Neuronal stem cell (in vitro differentiated cells): ENCODE data around the gene PKD1. TPM values are rescaled to one million over a fixed set of nuclear protein-coding genes. Genes with fewer than 3 reads are reported as not detected.
"Not testable (repeated sequence)": the region's sequence is repeated elsewhere in the genome, so short reads cannot be mapped to it uniquely, and the experiment has no call there.

Experiments used
- DNase-seq: peaks from one replicate; pipeline ENCODE4 v3.0.0-alpha.2; 2013; ENCODE audit warnings: low spot score
- H2AFZ ChIP-seq: one replicate; pipeline ENCODE4 v1.6.1; 2013; ENCODE audit warnings: mild to moderate bottlenecking, low read length, inconsistent platforms
- H2AK5ac ChIP-seq: 2 replicates; pipeline ENCODE4 v1.6.1; 2013; ENCODE audit warnings: low read depth, mild to moderate bottlenecking, inconsistent platforms, low read length, moderate library complexity, mixed read lengths
- H2BK120ac ChIP-seq: 2 replicates; pipeline ENCODE4 v1.6.1; 2013; ENCODE audit warnings: low read depth, mild to moderate bottlenecking, inconsistent platforms, low read length, moderate library complexity, mixed read lengths
- H2BK12ac ChIP-seq: one replicate; pipeline ENCODE4 v1.6.1; 2013; ENCODE audit warnings: low read length, inconsistent platforms
- H2BK15ac ChIP-seq: 2 replicates; pipeline ENCODE4 v1.6.1; 2013; ENCODE audit warnings: mild to moderate bottlenecking, low read length, inconsistent platforms, mixed read lengths
- H2BK5ac ChIP-seq: one replicate; pipeline ENCODE4 v1.6.1; 2013; ENCODE audit warnings: inconsistent platforms, mild to moderate bottlenecking, low read length, moderate library complexity
- H3K14ac ChIP-seq: one replicate; pipeline ENCODE4 v1.6.1; 2013; ENCODE audit warnings: low read length, inconsistent platforms
- H3K18ac ChIP-seq: 2 replicates; pipeline ENCODE4 v1.6.1; 2013; ENCODE audit warnings: low read length, inconsistent platforms
- H3K23ac ChIP-seq: 2 replicates; pipeline ENCODE4 v1.6.1; 2013; ENCODE audit warnings: low read depth, mild to moderate bottlenecking, mixed read lengths, low read length, inconsistent platforms; ENCODE audit not compliant: poor library complexity
- H3K27ac ChIP-seq: replicated peaks from 3 replicates; pipeline ENCODE4 v1.5.1; 2013; ENCODE audit warnings: low read length, inconsistent platforms
- H3K27me3 ChIP-seq, 3 experiments: 2 replicates each; pipeline ENCODE4 v1.6.1; 2013; ENCODE audit warnings: low read length in 3 of 3, mild to moderate bottlenecking in 2 of 3, inconsistent platforms in 1 of 3, low read depth in 1 of 3, mixed read lengths in 1 of 3, moderate library complexity in 1 of 3; ENCODE audit not compliant: control insufficient read depth in 3 of 3, insufficient read depth in 3 of 3
- H3K36me3 ChIP-seq, 2 donors: replicated peaks in 1 of 2; 2 replicates each; pipeline ENCODE4 v1.6.1; 2013; ENCODE audit warnings: low read length in 2 of 2; ENCODE audit not compliant: control insufficient read depth in 2 of 2, insufficient read depth in 2 of 2
- H3K4ac ChIP-seq: 2 replicates; pipeline ENCODE4 v1.6.1; 2013; ENCODE audit warnings: inconsistent platforms, mild to moderate bottlenecking, low read length, moderate library complexity
- H3K4me1 ChIP-seq, 2 donors: 1 replicate in 1 of 2; 2 replicates in 1 of 2; pipeline ENCODE4 v1.6.1; 2013; ENCODE audit warnings: low read length in 2 of 2, low read depth in 1 of 2; ENCODE audit not compliant: control insufficient read depth in 2 of 2, insufficient read depth in 1 of 2
- H3K4me2 ChIP-seq: one replicate; pipeline ENCODE4 v1.6.1; 2013; ENCODE audit warnings: mild to moderate bottlenecking, low read length, inconsistent platforms; ENCODE audit not compliant: insufficient read depth, poor library complexity, severe bottlenecking
- H3K4me3 ChIP-seq, 2 donors: 2 replicates each; pipeline ENCODE4 v1.5.1; 2013; ENCODE audit warnings: low read length in 2 of 2, mild to moderate bottlenecking in 2 of 2, inconsistent platforms in 1 of 2, moderate library complexity in 1 of 2
- H3K79me1 ChIP-seq: one replicate; pipeline ENCODE4 v1.6.1; 2013; ENCODE audit warnings: low read depth, mild to moderate bottlenecking, inconsistent platforms, low read length, moderate library complexity
- H3K9ac ChIP-seq: one replicate; pipeline ENCODE4 v1.6.1; 2013; ENCODE audit warnings: mild to moderate bottlenecking, low read depth, low read length, inconsistent platforms; ENCODE audit not compliant: poor library complexity
- H3K9me3 ChIP-seq, 2 donors: replicated peaks in 1 of 2; 2 replicates each; pipeline versions ENCODE3 to v1.6.1; 2013; ENCODE audit warnings: low read length in 2 of 2, mild to moderate bottlenecking in 2 of 2, inconsistent platforms in 1 of 2, low read depth in 1 of 2, mixed read lengths in 1 of 2, moderate library complexity in 1 of 2; ENCODE audit not compliant: control insufficient read depth in 2 of 2, insufficient read depth in 1 of 2
- H4K8ac ChIP-seq: one replicate; pipeline ENCODE4 v1.6.1; 2013; ENCODE audit warnings: low read depth, mild to moderate bottlenecking, inconsistent platforms, low read length, moderate library complexity
- H4K91ac ChIP-seq: one replicate; pipeline ENCODE4 v1.6.1; 2013; ENCODE audit warnings: low read length, low read depth, mild to moderate bottlenecking, inconsistent platforms; ENCODE audit not compliant: poor library complexity
- WGBS, 2 donors: extraction: QIAGEN DNeasy Blood & Tissue Kit; methylation state at CpG; one replicate each; pipeline ENCODE4 v1.1.7; 2013; ENCODE audit warnings: missing lambda C conversion rate in 2 of 2, mixed read lengths in 1 of 2; ENCODE audit not compliant: insufficient read length in 2 of 2, insufficient replicate concordance in 1 of 2; ENCODE audit errors: extremely low coverage in 2 of 2; 5-methylcytosine and 5-hydroxymethylcytosine counted together
- polyA plus RNA-seq, 2 experiments: library from polyadenylated mRNA; stranded (reverse); fragments of 200-250 nt; gene quantifications; one replicate each; pipeline ENCODE4 v1.2.3, GENCODE V29; 2013

PKD1 gene
- 27.8 TPM for polyA plus RNA-seq (2013, experiment 1 of 2)
- polyA plus RNA-seq (2013, experiment 2 of 2), result 26.3 TPM

DNA sequence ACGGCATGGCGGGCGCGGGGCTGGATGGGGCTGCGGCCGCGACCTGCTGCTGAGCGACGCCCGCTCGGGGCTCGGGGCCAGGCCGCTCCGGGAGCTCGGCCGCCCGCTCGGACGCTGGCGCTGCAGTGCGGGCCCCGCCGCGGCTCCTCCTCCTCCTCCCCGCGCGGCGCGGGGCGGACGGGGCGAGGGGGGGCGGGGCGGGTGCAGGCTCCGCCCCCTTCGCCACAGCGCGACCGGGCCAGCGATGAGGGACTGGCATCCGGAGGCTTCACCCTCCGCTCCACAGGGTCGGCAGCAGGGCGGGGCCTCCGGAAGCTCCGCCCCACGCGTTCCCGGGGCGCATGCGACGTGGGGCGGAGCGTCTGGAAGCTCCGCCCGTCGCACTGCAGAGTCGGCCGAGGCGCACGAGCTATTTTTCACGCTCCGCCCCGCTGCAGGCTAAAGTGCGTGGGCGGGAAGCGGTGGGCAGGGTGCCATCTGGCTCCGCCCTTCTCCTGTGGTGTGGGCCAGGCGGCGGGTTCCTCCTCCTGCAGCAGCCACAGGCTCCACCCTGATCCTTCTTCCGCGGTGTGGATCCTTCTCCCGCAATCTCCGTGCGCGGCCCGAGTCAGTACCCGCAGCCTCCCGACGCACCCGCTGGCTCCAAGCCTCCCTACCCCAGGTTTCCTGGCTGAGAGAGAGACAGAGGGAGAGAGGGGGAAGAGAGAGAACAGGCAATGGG is at the start of gene PKD1:
Gene PKD1, minus strand, starts transcription at position 129 of the 721 bp plus-strand sequence. CDS start 209 bp downstream, outside the sequence.
- H3K27me3 ChIP-seq, H4K91ac ChIP-seq, H2AK5ac ChIP-seq, H3K4me1 ChIP-seq, H2BK5ac ChIP-seq, H2BK120ac ChIP-seq, H3K79me1 ChIP-seq, H3K9me3 ChIP-seq, H3K23ac ChIP-seq, H3K4ac ChIP-seq, H3K36me3 ChIP-seq, H2BK12ac ChIP-seq, H4K8ac ChIP-seq: not testable (repeated sequence)
- Histone ChIP-seq H3K27ac (peak within 1 kb of the TSS; percentile 56), H3K4me2 (peak within 1 kb of the TSS; percentile 49), H3K18ac (peak within 1 kb of the TSS; percentile 71), H2BK15ac (peak within 1 kb of the TSS; percentile 67), H3K4me3 (peak within 1 kb of the TSS; percentile 56 to 82), H3K14ac (peak within 1 kb of the TSS; percentile 38), H3K9ac (peak within 1 kb of the TSS; percentile 81), H2AFZ (peak within 1 kb of the TSS; percentile 86)
- no CpG with 5 or more reads among the region's 81 CpGs for WGBS, 2 donors
- peak; percentile 93 for DNase-seq

DNA sequence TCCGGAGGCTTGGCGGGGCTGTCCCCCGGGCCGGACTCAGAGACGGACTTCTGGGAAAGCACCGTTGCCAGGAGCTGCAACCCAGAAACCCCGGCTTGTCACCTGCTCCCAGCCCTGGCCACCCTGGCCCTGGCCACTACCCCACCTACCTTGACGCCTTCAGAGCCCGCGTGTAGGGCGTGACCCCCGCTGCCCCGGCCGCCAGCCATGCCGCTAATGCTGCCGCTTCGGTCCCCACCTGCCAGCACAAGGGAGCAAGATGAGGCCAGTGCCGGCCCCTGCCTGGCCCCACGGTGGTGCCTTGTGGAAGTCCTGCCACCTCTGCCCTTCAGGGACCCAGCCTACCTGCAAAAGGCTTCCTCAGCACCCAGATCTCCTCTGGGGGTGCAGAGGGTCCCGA is 49.3 kb upstream of the PKD1 start:
- no peak overlapping the region for H3K14ac ChIP-seq

DNA sequence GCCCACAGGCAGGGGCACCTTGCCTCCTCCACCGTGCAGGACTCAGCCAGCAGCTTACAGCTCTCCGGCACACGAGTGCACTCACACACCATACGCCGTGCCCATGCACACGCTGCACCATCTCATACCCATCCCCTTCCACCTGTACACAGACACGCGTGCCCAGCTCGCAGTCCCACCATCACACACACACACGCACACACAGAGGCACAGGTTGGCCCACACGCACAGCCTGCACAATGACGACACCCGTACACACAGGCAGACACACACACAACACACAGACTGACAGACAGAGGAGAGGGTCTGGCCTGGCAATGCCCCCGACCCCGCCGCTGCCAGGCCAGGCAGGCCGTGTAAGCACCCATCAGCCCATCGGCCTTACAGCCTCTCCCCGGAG is 48.6 kb upstream of the PKD1 start:
- Histone ChIP-seq H3K9me3 (no peaks in the 10 kb centered on the region), H3K4me2 (no peak overlapping the region), H3K4me3 (peak overlapping the region in 1 of 2 donors; percentile 8), H4K8ac (no peak overlapping the region), H2BK15ac (no peak overlapping the region), H2BK120ac (no peak overlapping the region), H2BK12ac (no peak overlapping the region), H3K4me1 (peaks cover 0 to 3% of the 10 kb centered on the region in 2 donors), H3K27ac (no peak overlapping the region), H3K18ac (no peak overlapping the region), H3K14ac (no peak overlapping the region), H3K9ac (no peak overlapping the region), H3K36me3 (peaks cover 3 to 18% of the 10 kb centered on the region in 2 donors), H3K23ac (peak overlapping the region; percentile 22), H3K4ac (no peak overlapping the region), H4K91ac (peak overlapping the region; percentile 72), H2AK5ac (no peak overlapping the region), H2BK5ac (peak overlapping the region; percentile 53), H3K79me1 (peaks cover 2% of the 10 kb centered on the region), H3K27me3 (no peaks in the 10 kb centered on the region), H2AFZ (no peak overlapping the region)
- DNase-seq, result no peak
- no CpG with 5 or more reads among the region's 19 CpGs for WGBS, 2 donors

More for the DNA sequence above, 49.3 kb upstream of the PKD1 start:
- Histone ChIP-seq H3K9ac (peak overlapping the region; percentile 30), H3K4ac (no peak overlapping the region), H3K4me3 (no peak overlapping the region), H4K91ac (no peak overlapping the region), H3K9me3 (no peaks in the 10 kb centered on the region), H2BK5ac (no peak overlapping the region), H3K4me2 (no peak overlapping the region), H4K8ac (no peak overlapping the region), H2BK120ac (no peak overlapping the region), H3K18ac (no peak overlapping the region), H3K4me1 (peaks cover 1 to 3% of the 10 kb centered on the region in 2 donors), H2BK15ac (no peak overlapping the region), H3K79me1 (peaks cover 2% of the 10 kb centered on the region), H3K27ac (no peak overlapping the region), H2AFZ (no peak overlapping the region), H3K23ac (peak overlapping the region; percentile 89), H2BK12ac (no peak overlapping the region), H2AK5ac (no peak overlapping the region), H3K36me3 (peaks cover 3 to 18% of the 10 kb centered on the region in 2 donors), H3K27me3 (no peaks in the 10 kb centered on the region)
- no peak for DNase-seq
- WGBS, 2 donors, result no CpG with 5 or more reads among the region's 20 CpGs

DNA sequence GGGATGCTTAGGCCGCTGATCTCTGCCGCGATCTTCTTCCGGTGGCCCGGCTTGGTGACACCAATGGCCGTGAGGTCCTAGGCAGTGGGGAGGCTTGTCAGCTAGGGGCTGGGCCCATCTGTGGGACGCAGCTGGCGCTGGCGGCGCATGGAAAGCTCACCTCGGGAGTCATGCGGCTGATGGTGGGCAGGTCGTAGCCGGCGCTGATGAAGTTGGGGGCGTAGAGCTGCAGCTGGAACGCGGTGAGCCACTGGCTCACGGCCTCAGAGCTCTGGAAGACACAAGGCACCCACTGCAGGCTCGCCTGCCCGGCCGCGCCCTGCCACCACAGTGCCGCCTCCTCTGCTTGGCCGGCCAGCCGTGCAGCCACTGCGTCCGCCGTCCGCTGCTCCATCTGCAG is 48.0 kb upstream of the PKD1 start:
- no peak overlapping the region for H3K9ac ChIP-seq
- H2BK5ac ChIP-seq, result peak overlapping the region; percentile 53
- peaks cover 3 to 18% of the 10 kb centered on the region in 2 donors for H3K36me3 ChIP-seq
- no peak overlapping the region for H2BK12ac ChIP-seq
- no peaks in the 10 kb centered on the region for H3K27me3 ChIP-seq
- H3K79me1 ChIP-seq, result peaks cover 2% of the 10 kb centered on the region
- H2AFZ ChIP-seq, result no peak overlapping the region
- H3K18ac ChIP-seq, result no peak overlapping the region
- H3K14ac ChIP-seq, result no peak overlapping the region
- H3K23ac ChIP-seq, result peak overlapping the region; percentile 22
- DNase-seq, result no peak
- H3K4me2 ChIP-seq, result no peak overlapping the region
- no peak overlapping the region for H2AK5ac ChIP-seq
- no peak overlapping the region for H3K27ac ChIP-seq
- H4K91ac ChIP-seq, result no peak overlapping the region
- no CpG with 5 or more reads among the region's 30 CpGs for WGBS, 2 donors
- H3K4ac ChIP-seq, result no peak overlapping the region
- no peak overlapping the region for H2BK15ac ChIP-seq
- H3K9me3 ChIP-seq, result no peaks in the 10 kb centered on the region
- no peak overlapping the region for H3K4me3 ChIP-seq
- peaks cover 0 to 3% of the 10 kb centered on the region in 2 donors for H3K4me1 ChIP-seq
- no peak overlapping the region for H2BK120ac ChIP-seq
- no peak overlapping the region for H4K8ac ChIP-seq
